NCI-H226 (cell line): ENCODE data around the gene CCDC12.
"Not testable (repeated sequence)": the region's sequence is repeated elsewhere in the genome, so short reads cannot be mapped to it uniquely, and the experiment has no call there.

Experiments
- DNase-seq: peaks from one replicate; pipeline ENCODE4 v3.0.0-alpha.2; 2015

Gene CCDC12

DNA sequence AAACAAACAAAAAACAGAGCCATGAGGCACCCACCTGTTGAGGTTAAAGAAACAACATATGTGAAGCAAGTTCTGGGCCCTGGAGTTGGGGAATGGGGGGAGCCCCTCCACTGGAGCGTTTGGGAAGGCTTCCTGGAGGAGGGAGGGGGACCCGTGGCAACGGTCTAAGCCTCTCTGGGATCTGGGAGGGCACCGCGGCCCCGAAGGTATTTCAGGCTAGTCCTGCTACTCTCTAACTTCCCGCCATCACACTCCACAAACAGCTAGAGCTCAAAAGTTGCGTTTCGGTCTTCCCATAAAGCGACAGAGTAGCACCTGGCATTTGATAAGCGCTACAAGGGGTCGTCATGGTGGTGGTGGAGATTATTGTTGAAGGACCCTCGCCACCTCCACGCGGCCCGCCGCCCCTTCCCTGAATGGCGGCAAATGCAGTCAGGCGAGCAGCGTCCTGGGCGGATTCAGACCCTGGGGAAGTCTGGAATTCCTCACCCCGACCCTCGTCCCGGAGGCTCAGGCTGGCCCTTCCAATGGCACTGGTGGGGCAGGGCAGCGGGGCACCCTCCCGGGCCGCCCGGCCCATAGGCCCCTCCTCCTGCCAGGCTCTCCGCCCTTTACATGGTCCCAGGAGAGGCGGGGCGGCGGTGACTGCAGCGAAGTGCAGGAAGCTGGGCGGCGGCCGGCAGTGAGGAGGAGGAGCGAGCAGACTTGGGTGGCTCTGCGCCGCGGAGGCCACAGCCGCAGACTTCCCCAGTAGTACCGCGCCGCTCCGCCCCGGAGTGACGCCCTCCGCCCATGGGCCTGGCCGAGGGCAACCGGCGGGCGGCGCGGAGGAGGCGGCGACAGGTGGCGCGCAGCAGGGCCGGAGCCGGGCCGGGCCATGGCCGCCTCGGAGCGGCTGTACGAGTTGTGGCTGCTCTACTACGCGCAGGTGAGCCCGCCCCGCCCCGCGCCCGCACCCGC, 2.7 kb upstream of the CCDC12 start, which contains the start of gene NBEAL2:
NBEAL2 (plus strand) TSS at position 682 of the 960 bp plus-strand sequence; CDS start at position 878, 196 bp downstream.
- peak; percentile 90 for DNase-seq

DNA sequence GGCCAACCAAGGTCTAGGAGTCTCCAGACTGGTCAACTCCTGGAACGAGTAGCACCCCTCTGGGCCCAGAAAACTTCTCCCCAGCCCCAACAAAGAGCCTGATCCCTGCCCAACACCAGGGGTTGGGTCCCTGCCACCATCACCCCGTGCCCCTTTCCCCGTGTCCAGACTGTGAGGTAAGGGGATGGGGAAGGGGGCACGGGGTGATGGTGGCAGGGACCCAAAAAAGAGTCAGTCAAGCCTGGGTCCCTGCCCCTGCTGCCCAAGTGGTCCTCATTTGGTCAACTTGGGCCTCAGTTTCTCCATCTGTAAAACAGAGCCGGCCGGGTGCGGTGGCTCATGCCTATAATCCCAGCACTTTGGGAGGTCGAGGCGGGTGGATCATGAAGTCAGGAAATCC, 1.8 kb upstream of the CCDC12 start:
- no peak for DNase-seq

- DNase-seq: no peak
These were observed 1.3 kb upstream of the CCDC12 start for GRCh38 chr3:46977811-46978195.

DNA sequence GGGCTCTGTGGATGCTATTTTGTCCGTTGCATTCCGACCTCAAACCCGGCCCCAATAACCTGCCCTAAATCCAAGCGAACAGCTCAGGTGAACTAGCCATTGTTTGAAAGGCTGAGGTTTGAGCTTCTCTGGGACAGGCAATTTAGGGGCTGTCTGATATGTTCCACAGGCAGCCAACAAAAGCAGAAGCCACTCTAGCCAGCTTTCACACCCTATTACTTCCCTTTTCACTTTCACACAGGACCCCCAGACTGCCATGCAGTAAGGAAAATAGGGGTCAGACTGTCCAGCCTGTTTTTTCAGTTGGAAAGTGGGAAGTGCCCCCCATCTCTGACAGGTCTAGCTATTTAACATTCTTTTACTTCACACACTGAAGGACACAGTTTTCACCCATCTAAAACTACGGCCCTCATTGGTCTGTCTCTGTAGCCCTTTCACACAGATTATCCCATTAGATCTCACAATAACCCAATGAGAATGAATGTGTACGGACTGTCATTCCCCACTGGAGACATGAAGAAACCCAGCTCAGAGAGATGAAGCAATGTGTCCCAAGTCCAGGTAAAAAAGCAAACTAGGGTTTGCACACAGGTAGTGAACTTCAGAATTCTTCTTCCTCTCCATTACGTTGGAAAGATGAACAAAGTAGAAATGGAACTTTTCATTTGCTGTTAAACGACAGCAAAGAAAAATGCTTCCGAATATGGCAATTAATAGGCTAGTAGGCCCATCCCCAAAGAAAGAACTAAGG, 1.9 kb downstream of the CCDC12 start:
- no peak for DNase-seq

- DNase-seq: no peak
These were observed 4.1 kb downstream of the CCDC12 start for GRCh38 chr3:46972396-46972795.

DNA sequence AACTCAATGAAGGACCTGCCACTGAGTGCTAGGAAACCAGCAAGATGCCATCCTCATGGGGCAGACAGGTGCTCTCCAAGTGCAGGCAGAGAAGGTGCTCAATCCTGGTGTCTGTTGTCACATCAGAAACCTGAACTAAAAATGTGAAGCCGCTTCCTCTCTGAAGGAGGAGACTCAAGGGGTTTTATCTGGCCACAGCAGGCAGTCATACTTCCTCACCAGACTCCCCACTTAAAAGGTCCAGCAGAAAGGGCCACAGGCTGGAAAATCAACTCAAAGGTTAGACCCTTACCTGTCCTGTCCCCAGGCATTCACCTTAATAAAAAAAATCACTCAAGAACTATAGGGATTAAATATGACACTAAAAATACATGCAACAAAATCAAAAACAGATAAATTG, 4.8 kb downstream of the CCDC12 start:
- no peak for DNase-seq

- no peak for DNase-seq
These were observed 5.4 kb downstream of the CCDC12 start for GRCh38 chr3:46971151-46971550.

- DNase-seq: no peak
These were observed 6.0 kb downstream of the CCDC12 start for GRCh38 chr3:46970391-46971091.

DNA sequence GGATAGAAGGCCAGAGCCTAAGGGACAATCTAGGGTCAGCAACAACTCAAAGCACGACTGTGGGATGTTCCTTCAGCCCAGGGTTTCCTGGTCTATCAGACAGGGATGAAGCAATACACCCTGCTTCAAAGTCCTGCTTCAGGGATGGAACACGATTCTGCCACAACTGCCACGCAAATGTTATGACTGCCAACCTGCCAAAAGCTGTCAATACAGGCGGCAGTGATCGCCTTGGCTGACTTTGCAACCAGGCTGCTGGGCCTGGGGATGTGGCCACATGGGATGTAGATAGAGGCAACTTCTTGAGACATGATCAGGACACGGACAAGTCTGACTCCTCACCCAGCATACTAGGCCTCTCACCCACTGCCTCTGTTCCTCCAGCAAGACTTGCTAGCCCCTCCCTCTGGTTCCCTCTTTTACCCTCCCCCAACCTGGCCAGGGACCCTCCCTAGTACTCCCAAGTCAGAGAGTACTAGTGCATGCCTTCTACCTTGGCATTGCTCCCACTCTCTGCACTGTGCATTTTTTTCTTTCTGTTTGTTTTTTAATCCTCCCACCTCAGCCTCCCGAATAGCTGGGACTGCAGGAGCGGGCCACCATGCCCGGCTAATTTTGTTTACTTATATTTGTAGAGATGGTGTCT, 7.6 kb downstream of the CCDC12 start:
- no peak for DNase-seq

GRCh38 chr3:46966811-46967210, 9.7 kb downstream of the CCDC12 start:
- DNase-seq: no peak

GRCh38 chr3:46965151-46965550, 11.4 kb downstream of the CCDC12 start:
- DNase-seq: no peak

GRCh38 chr3:46964038-46964590, 12.4 kb downstream of the CCDC12 start:
- not testable (repeated sequence) for DNase-seq

GRCh38 chr3:46962990-46963389, 13.6 kb downstream of the CCDC12 start:
- DNase-seq: no peak

GRCh38 chr3:46962427-46962826, 14.1 kb downstream of the CCDC12 start:
- DNase-seq: no peak

DNA sequence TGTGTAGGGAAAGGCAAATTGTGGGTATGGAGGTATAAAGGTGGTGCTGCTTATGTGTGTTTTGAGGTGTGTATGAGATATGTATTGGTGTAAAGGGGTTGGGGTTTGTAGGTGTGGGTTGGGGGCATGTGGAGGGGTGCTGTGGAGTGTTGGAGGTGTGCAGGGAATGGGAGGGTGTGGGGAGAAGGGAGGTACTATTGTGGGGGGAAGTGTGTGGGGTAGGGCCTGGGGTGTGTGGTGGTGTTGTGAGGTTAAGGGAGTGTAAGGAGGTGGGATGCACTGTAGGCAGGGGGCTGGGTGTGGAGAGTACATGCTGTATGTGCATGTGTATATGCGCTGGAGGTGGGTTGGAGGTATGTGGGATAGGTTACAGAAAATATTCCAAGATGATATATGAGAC, 15.7 kb downstream of the CCDC12 start:
- no peak for DNase-seq

DNA sequence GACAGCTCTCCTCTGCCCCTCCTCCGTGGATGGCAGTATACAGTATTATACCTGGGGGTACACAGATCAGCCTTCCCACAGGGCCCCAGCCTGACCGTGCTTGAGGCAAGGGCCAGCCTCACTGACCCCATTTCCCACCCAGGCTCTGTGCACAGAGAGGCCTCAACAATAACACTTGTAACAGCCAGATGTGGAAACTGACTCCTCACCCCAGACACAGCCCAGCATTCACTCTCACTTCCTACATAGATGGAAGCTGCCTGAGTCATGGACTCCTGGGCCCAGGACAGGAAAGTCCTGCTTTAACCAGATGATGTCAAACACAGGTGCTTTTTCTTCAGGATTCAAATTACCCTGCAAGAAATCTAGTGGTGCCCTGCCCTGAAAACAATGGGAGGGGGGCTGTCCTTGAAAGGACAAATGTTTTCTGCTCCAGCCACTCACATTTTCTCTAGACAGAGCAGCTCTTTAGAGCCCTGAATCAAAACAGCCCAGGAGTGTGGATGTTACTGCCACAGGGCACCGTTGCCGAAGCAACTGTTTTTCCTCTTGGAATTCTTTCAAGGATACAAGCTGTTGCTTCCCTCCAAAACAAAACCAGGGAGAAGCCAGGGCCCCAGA, 16.4 kb downstream of the CCDC12 start:
- DNase-seq: peak; percentile 45

- DNase-seq: no peak
These were observed 17.4 kb downstream of the CCDC12 start for GRCh38 chr3:46959161-46959511.

DNA sequence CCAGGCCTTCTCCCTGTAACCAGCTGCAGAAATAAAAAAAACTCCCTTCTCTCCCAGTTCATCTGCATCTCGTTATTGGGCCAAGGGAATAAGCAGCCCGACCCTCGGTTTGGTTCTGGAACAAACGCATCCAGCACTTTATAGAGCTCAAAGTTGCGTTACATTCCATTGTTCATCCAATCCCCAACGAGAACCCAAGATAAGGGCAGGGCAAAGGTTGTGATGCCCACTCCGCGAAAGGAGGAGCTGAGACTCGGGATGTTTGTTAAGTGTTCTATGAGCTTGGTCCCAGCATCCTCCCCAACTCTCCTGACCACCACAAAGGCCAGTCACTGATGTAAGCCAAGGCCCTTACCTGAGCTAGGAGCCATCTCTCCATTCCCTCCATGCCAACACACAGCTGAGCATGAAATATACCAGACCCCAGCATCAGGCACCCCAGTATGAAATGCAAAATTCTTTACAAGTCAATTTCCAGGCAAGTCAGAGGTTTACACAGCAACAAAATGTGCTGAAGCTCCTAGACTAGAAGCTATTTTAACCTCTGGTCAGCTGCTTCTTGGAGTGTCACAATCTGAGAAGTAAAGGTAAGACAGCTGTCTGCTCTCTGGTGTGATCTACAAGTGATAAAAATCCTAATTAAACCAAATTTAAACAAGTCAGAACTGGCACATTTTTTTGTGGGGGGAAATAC, 17.9 kb downstream of the CCDC12 start:
- DNase-seq: no peak

GRCh38 chr3:46957092-46957820, 19.3 kb downstream of the CCDC12 start:
- DNase-seq: no peak

GRCh38 chr3:46955801-46956259, 20.7 kb downstream of the CCDC12 start:
- DNase-seq: no peak

DNA sequence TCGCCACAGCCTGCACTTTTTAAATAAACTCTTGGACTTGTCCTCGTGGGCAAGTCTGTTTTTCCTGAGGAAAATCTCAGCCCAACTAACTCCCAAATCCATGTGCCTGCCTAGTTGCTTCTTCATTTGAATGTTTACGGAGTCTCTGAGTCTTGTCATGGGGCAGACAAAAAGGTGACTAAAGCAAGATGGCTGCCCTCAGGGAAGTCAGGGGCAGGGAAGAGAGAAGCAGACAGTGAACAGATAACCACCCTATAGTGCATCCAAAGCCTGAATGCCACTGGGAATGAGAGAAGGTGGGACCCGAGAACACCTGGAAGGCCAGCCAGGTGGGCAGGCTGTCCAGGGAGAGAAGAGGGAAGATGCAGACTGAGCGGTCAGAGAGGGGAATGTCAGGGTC, 21.4 kb downstream of the CCDC12 start:
- DNase-seq: no peak
